GM18873 (cell line): ENCODE data around the gene ZNF619.
"Not testable (repeated sequence)": the region's sequence is repeated elsewhere in the genome, so short reads cannot be mapped to it uniquely, and the experiment has no call there.

Experiments used
- ATAC-seq: cut with Tn5 transposase; IDR thresholded peaks from one replicate; pipeline ENCODE4 v1.9.1; 2021; ENCODE audit warnings: mild to moderate bottlenecking, moderate library complexity, moderate number of reproducible peaks; ENCODE audit not compliant: unreplicated experiment, low FRiP score

The ZNF619 gene

GRCh38 chr3:40476478-40477470 lies at the start of gene ZNF619:
TSS of gene ZNF619 (plus strand) at chr3:40477122. CDS start at chr3:40477980, 858 bp downstream.
- ATAC-seq: peak; percentile 68

DNA sequence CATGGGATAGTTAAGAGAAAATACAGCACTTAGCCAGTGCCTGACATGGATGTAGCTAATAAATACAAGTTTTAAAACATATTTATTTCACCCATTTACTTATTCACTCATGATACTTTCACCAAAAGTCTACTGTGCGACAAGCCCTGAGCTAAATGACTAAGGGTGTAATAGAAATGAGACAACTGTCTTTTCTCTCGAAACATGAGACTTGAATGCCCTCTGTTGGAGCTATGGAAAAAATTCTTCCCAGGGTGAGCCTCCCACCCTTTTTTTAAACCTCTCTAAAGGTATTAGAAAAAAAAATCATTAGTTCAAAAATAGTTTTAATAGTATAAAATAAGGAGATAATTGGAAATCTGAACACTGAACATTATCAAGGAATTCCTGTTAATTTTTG lies 44.1 kb upstream of the ZNF619 start:
- ATAC-seq: no peak

DNA sequence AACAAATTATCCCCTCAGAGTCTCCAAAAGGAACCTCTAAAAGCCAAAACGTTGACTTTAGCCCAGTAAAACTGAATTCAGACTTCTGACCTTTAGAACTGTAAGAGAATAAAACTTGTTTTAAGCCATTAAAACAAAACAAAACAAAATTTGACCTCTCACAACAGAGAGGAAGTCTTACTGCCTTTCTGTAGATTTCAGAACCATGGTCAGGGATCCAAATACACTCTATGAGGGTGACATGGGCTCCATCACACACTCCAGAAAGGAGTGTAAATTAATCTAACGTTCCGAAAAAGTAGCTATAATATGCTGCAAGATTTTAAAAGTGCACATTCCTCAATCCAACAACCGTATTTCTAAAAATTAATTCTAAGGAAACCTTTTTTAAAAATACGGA lies 39.0 kb upstream of the ZNF619 start:
- ATAC-seq: no peak

DNA sequence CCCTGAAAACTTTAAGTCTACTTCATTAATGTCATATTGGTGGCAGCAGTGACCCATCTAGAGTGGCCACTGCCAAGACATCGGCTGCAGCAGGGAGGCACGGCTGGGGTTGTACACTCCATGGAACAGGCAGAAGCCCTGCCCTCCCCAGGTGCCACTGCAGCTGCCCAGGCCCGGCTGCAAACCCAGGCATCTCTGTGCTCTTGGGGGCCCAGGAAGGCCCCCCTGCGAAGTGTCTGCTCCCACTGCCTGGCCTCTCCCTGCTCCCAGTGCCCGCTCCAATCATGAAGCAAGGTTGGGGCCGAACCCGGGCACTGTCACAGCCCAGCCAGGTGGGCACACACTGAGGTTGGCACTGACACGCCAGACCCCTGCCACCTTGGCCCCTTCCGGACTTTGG lies 31.9 kb upstream of the ZNF619 start:
- no peak for ATAC-seq

- no peak for ATAC-seq
Observed at GRCh38 chr3:40445880-40446279, 31.0 kb upstream of the ZNF619 start.

GRCh38 chr3:40450438-40450837 lies 26.5 kb upstream of the ZNF619 start:
- ATAC-seq: no peak

GRCh38 chr3:40451551-40451950 lies 25.4 kb upstream of the ZNF619 start:
- no peak for ATAC-seq

GRCh38 chr3:40452057-40452456 lies 24.9 kb upstream of the ZNF619 start:
- no peak for ATAC-seq

- no peak for ATAC-seq
Observed at GRCh38 chr3:40452562-40452875, 24.4 kb upstream of the ZNF619 start.

DNA sequence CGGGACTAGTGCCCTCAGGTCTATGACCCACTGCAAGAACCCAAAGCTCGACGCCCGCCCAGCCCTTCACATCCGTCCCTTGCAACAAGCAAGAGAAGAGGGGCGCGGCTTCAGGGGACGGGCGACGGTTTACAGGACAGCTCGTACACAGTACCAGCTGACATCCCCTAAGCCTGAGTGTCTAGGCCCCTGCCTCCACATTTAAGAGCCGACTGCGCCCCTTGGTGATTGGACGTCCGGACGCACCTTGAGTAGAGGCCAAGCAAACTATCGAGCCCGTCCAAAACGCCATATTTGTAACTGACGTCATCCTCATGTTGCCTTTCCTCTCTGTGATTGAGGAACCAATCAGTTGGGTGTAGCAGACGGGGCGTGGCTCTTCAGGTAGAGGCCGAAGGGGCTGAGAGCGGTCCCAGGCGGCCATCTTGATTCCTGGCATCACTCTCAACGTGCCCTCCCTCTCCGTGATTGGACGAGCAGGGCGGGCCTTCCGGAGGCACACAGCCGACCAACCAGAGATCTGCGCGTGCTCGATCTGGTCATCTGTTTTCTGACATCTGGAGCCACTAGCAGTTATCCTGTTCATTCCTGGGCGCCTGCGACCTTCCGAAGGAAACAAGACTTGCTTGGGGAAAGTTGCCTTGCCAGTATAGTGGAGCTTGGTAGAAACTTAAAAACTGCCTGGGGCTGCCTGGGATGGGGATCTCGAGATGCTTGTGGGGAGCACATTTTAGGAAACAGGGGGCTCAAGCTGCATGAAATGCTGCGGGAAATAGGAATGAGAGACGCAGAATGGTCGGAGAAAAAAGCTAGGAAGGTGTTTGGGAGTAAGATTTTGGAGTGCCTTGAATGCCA lies 23.8 kb upstream of the ZNF619 start:
- ATAC-seq: peak; percentile 95

GRCh38 chr3:40453933-40454332 lies 23.0 kb upstream of the ZNF619 start:
- ATAC-seq: no peak

- no peak for ATAC-seq
Observed at GRCh38 chr3:40455328-40455727, 21.6 kb upstream of the ZNF619 start.

DNA sequence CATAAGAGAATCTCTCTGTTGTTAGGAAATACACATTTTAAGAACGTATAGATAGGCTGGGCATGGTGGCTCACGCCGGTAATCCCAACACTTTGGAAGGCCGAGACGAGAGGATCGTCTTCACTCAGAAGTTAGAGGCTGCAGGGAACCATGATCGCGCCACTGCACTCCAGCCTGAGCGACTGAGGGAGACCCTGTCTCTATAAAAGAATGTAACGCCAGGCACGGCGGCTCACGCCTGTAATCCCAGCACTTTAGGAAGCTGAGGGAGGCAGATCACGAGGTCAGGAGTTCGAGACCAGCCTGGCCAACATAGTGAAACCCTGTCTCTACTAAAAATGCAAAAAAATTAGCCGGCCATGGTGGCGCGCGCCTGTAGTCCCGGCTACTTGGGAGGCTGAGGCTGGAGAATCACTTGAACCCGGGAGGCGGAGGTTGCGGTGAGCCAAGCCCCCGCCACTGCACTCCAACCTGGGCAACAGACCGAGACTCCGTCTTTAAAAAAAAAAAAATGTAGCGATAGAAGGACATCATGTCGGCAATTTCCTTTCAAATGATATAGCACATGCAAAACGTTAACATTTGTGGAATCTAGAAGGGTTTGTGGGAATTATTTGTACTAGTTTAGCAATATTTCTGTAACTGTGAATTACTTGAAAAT lies 20.5 kb upstream of the ZNF619 start:
- ATAC-seq: no peak

GRCh38 chr3:40456940-40457823 lies 19.7 kb upstream of the ZNF619 start, which contains the start of gene RPL14:
TSS of gene RPL14 (plus strand) at chr3:40457339. CDS start at chr3:40457472, 133 bp downstream.
- peak; percentile 59 for ATAC-seq

- ATAC-seq: no peak
Observed at GRCh38 chr3:40458473-40458872, 18.4 kb upstream of the ZNF619 start.

DNA sequence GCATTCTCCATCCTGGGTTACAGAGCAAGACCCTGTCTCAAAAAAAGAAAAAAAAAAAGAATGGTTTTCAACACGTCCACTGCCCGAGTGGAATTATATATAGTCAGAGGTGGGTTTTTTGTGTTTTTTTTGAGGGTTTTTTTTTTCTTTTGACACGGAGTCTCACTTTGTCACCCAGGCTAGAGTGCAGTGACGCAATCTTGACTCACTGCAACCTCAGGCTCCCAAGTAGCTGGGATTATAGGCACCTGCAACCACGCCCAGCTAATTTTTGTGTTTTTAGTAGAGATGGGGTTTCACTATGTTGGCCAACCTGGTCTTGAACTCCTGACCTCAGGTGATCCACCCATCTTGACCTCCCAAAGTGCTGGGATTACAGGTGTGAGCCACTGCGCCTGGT lies 16.4 kb upstream of the ZNF619 start:
- ATAC-seq: not testable (repeated sequence)

- ATAC-seq: no peak
Observed at GRCh38 chr3:40461161-40461560, 15.8 kb upstream of the ZNF619 start.

DNA sequence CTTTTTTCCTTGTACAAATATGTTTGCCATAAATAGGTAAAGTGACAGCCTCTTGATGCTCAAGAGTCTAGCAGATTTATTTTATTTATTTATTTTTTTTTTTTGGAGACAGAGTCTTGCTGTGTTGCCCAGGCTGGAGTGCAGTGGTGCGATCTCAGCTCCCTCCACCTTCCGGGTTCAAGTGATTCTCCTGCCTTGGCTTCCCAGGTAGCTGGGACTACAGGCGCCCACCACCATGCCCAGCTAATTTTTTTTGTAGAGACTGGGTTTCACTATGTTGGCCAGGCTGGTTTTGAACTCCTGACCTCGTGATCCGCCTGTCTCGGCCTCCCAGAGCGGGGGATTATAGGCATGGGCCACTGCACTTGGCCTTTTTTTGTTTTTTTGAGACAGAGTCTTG lies 14.1 kb upstream of the ZNF619 start:
- ATAC-seq: not testable (repeated sequence)

DNA sequence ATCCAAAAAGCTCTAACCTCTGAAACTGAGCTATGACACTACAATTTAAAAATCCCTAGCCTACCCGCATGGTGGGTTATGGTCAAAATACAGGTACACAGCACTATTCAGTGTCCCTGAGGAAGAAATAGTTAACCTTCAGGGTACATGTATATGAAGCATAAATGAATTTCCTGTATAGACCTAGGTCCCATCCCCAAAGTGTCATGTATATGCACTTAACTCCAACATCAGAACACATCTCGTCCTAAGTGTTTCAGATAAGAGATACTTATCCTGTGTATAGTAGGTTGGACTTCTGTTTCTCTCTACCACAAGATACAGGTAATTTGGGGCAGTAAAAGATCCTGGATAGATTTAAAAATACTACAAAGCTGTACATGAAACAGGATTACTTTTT lies 13.3 kb upstream of the ZNF619 start:
- no peak for ATAC-seq
